HG03060 (cell line): Measurements from ENCODE around the gene RCOR1.
A peak's percentile ranks its signal among the peaks of the same experiment; 100 is the strongest.
"Not testable (repeated sequence)": the region's sequence is repeated elsewhere in the genome, so short reads cannot be mapped to it uniquely, and the experiment has no call there.

ENCODE experiments used
- ATAC-seq: cut with Tn5 transposase; IDR thresholded peaks from one replicate; pipeline ENCODE4 v1.9.1; 2021; ENCODE audit warnings: low read depth, moderate number of reproducible peaks; ENCODE audit not compliant: unreplicated experiment

The RCOR1 gene

DNA sequence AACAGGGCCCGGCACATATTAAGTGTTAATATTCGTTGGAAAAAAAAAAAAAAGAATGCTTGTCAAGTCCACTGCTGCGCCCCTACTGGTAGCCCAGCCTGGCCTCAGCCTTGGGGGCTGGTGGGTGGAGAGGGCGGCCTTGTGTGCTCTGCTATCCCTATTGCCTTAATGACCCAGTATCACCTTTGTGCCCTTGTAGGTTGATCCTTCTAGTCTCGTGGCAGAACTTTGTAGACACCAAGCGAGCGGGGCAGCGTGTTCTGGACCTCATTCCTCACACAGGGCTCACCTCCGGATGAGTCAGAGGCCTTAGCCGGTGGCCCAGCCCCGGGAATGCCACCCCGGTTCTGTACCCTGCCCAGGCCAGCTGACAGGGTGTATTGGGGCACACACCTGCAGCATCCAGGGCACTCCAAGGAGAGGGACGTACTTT is 1.8 kb upstream of the RCOR1 start:
- no peak for ATAC-seq

DNA sequence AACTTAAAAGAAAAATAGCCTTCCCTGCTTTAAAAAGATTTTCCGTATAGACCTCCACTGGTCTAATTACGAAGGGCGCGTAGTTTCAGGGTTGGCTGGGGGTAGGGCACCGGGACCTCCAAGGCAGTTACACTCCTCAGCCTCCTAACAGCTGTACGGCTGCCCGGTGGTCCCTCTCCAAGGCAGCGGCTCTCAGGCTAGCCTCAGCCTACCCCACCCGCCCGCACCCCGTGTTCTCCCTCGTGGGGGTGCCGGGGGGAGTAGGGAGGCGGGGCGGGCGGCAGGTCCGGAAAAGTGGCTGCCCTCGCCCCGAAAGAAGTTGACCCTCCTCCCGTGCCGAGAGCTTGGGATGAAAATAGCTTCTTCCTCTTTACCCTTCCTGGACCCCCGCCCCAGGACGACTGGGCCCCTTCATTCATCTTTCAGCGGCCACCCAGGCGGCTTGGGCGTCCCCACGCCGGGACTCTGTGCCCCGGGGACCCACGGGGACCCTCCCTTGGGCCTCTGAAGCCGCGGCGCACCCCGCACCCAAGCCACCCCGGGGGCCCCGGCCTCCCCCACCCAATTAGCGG is 991 bp upstream of the RCOR1 start:
- ATAC-seq: no peak

DNA sequence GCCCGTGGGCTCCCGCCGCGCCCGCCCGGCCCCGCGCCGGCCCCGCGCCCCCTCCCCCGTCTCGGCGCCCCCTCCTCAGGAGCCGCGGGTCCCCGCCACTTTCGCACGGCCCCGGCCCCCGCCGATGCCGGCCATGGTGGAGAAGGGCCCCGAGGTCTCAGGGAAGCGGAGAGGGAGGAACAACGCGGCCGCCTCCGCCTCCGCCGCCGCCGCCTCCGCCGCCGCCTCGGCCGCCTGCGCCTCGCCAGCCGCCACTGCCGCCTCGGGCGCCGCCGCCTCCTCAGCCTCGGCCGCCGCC is 263 bp downstream of the RCOR1 start:
- no peak for ATAC-seq

DNA sequence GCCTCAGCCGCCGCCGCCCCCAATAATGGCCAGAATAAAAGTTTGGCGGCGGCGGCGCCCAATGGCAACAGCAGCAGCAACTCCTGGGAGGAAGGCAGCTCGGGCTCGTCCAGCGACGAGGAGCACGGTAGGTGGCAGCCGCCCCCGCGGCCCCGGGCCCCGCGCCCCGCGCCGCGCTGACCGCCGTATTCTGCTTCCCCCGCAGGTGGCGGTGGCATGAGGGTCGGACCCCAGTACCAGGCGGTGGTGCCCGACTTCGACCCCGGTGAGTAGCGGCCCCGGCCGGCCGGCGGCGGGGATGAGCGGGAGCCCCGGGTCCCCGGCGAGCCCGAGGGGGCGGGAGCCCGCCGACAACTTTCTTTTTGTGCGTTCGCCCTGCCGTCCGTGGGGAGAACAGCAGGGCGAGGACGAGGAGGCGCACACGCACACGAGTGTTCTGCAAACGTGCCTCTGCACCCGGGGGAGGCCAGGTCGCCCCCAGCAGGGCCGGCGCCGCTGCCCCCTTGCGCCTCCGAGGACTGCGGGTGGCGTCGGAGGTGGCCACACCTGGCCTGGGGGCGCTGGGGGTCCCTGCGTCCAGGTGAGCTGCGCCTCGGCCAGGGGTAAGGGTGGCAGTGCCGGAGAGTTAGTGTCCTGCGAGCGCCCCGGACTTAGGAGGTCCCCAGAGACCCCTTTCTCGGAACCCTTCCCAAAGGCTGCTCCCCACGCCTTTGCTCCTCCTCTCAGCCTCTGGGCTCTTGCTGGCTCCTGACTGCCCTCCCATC is 794 bp downstream of the RCOR1 start:
- ATAC-seq: no peak

DNA sequence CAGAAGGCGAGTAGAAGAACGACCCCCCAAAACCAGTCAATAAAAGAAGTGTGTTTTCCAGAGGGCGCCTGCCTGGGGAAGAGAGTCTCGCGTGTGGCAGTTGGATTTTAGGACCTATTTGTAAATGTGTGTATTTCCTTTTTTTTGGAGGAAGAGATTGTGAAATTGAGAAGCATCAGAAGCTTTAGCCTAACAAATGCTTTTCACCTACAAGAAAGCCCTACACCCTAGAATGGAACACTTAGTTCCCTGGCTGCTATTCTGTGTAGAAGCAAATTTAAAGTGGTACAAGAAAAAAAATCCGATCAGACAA is 1.3 kb downstream of the RCOR1 start:
- no peak for ATAC-seq

DNA sequence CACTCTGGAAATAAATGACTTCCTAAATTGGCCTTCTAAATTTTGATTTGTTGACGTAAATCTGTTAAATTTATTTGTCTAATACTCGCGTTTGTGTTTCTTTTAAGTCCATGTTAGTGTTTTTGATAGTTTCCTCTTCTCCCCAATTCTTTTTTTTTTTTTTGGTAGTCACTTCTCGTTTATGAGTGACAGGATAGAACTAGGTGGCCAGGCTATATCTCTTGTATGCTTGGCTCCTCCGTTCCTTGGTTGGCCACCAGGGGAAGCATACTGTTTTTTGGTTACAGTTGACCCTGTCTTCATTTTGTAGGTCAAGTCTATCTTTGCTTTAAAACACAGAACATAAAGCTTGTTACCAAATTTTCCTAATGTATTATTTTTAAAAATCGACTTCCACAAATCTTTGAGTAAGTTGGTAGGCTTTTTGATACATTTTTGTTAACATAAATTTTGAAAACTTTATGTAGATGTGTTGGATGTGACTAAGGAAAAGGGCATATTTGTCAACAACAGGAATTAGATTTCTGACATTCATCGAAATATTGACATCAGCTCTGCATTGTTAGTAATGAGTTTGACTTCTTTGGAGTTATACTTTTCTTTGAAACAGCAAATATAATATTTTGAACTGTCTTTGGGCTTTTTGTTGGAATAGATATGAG is 2.2 kb downstream of the RCOR1 start:
- ATAC-seq: no peak

DNA sequence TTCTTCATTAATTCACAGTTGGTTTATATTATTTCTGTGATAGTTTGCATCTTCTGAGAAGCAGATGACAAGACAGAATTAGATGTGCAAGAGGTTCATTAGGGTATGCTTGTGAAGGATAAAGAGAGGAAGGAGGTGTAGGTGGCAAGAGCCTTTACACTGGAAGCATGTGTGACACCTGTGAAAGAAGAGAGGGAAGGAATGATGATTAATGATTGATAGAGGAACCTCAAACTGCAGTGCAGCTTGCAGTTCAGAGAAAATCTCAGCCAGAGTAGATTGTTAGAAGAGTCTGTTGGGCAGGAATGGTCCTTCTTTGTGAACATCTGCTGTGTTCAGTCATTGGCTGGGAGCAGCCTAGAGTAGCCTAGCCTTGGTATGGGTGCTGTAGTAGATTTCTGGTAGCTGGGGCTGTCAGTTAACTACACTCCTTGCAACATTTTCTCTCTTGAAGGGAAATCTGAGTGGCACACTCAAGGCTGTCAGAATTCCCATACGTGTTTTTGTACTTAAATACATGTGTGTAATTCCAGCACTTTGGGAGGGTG is 9.0 kb downstream of the RCOR1 start:
- ATAC-seq: no peak

DNA sequence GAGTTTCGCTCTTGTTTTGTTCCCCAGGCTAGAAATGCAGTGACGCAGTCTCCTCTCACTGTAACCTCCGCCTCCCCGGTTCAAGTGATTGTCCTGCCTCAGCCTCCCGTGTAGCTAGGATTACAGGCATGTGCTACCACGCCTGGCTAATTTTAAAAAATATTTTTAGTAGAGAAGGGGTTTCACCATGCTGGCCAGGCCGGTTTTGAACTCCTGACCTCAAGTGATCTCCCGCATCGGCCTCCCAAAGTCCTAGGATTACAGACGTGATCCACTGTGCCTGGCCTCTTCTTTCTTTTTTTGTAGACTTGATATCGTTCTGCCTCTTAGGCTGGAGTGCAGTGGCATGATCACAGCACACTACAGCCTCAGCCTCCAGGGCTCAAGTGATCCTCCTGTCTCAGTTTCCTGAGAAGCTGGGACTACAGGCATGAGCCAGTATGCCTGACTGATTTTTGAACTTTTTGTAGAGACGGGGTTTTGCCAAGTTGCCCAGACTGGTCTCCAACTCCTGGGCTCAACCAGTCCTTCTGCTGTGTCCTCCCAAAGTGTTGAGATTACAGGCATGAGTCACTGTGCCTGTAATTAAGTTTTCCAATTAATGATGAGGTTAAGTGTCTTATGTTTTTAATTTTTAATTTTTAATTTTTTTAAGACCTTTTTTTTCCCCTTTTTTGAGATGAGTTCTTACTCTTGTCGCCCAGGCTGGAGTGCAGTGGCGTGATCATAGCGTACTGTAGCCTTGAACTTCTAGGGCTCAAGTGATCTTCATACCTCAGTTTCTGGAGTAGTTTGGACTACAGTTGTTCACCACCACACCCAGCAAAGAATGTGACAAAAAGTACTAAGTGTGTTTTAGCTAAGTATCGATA is 10.2 kb downstream of the RCOR1 start:
- no peak for ATAC-seq

DNA sequence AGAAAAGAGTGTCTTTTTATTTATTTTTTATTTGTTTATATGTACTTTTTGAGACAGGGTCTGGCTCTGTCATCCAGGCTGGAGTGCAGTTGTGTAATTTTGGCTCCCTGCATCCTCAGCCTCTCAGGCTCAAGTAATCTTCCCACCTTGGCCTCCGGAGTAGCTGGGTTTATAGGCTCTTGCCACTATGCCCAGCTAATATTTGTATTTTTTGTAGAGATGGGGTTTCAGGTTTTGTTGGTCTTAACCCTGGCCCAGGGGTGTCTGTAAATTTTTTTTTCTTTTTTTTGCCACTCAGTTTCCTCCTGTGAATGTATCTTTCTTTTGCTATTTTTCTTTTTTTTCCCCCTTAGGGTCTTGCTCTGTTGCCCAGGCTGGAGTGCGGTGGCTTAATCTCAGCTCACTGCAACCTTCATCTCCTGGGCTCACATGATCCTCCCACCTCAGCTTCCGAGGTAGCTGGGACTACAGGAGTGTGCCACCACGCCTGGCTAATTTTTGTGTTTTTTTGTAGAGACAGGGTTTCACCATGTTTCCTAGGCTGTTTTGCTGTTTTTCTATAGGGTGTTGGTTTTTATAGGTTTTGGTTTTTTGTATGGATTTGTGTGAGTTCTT is 11.0 kb downstream of the RCOR1 start:
- no peak for ATAC-seq

DNA sequence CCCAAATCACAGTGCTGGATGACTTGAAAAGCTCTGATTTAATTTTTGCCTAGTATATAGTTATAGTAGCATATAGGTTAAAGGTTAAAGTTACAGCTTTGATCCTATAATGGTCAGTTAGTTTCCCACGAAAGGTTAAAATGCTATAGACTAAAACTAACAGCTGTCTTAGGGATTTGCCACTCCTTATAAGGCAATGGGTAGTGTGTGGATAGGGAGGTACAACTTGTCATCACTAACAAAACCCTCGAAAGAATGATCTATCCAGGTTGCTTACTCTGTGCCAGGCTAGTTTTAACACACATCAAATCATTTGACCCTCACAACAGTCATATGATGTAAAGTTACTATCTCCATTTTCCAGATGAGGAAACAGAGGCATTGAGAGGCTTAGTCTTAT is 11.7 kb downstream of the RCOR1 start:
- no peak for ATAC-seq

DNA sequence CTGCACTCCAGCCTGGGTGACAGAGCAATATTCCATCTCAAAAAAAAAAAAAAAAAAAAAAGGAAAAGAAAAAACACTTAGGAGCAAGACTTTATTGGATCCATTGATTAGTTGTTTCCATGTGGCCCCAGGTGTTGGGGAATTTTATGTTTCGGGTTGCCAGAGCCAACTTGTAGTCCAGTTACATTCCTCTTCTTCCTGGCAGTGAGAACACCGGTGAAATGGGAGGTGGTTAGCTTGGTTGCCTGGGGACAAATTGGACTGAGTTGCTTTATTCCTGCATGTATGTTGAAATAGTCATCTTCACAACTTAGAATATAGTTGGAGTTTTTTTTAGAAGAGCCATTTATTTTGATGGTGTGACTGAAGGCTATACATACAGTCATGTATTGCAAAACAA is 12.6 kb downstream of the RCOR1 start:
- ATAC-seq: no peak

DNA sequence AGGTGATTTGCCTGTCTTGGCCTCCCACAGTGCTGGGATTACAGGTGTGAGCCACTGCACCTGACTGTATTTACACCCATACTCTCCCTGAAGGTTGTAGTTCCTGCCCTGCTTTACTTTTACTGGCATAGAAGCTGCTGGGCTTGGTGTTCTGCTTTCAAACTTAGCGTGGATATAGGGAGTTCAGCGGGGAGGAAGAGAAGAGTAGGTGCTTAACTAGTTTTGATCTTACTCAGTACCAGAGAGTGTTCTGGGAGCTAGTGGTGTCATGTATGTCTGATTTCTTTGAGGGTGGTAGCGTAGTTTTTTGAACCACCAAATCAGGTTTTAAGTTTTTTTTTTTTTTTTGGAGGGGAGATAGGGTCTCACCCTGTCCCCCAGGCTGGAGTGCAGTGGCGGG is 13.8 kb downstream of the RCOR1 start:
- ATAC-seq: no peak

DNA sequence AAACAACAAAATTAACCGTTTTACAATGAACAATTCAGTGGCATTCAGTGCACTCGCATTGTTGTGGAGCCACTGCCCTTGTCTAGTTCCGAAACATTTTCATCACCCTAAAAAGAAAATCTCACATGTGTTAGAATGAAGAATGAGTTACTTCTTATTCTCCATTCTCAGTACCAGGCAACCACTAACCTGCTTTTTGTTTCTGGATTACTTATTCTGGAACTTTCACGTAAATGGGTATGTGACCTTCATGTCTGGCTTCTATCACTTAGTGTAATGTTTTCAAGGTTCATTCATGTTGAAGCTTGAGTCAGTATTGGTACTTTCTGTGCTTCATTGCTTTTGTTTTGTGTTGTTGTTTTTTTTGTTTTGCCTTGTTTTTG is 15.6 kb downstream of the RCOR1 start:
- ATAC-seq: peak; percentile 53

DNA sequence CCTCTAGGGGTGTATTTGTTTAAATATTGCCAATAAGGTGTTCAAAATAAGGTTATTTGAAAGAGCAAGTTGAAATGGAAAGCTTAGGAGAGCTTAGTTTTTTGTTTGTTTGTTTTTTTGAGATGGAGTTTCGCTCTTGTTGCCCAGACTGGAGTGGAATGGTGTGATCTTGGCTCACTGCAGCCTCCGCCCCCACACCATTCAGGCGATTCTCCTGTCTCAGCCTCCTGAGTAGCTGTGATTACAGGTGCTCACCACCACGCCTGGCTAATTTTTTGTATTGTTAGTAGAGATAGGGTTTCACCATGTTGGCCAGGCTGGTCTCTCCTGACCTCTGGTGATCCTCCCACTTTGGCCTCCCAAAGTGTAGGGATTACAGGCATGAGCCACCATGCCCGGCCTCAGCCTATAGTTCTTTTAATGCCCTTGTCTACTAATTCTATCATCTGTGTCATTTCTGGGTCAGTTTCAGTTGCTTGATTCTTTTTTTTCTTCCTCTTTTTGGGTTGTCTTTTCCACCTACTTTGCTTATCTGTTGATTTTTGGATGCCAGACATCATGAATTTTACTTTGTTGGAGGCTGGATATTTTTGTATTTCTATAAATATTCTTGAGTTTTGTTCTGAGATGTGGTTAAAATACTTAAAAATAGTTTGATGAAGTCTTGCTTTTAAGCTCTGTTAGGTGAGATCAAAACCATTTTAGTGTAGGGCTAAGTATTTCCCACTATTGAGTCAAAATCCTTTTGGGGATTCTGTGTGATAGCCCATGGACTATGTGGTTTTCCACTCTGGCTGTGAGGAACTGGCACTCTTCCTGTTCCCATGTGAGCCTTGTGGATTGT is 18.7 kb downstream of the RCOR1 start:
- no peak for ATAC-seq

DNA sequence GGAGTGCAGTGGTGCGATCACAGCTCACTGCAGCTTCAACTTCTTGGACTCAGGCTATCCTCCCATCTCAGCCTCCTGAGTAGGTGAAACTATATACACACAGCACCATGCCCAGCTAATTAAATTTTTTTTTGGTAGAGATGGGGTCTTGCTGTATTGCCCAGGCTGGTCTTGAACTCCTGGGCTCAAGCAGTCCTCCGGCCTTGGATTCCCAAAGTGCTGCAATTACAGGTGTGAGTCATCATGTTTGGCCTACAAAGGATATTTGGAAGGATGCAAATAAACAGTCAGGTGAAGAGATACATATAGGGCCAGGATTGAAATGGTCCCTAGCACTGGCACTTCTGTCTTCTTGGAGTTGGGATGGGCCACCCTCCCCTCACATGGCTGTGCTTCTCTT is 23.9 kb downstream of the RCOR1 start:
- no peak for ATAC-seq

DNA sequence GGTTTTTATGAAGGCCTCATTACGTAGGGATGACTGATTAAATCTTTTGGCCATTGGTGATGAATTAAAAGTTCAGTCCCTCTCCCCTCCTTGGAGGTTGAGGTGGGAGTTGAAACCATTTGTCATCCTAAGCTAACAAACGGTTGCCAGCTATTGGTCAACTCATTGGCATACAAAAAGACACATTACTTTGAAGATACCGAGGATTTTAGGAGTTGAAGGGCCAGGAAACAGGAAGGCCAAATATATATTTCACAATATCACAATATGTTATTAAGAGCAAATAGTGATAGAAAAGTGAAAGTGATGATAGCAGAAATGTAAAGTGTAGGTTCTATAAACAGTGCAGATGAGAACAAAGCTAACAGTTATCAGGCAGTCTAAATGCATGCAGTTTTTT is 24.4 kb downstream of the RCOR1 start:
- no peak for ATAC-seq

DNA sequence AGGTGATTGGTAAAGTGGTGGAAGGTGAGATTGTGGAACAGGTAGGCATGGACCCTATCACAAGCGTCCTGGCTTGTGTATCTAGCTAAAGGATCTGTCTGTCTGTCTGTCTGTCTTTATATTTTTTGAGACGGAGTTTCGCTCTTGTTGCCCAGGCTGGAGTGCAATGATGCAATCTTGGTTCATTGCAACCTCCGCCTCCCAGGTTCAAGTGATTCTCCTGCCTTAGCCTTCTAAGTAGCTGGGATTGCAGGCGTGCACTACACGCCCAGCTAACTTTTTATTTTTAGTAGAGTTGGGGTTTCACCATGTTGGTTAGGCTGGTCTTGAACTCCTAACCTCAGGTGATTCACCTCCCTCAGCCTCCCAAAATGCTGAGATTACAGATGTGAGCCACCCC is 26.6 kb downstream of the RCOR1 start:
- ATAC-seq: not testable (repeated sequence)

DNA sequence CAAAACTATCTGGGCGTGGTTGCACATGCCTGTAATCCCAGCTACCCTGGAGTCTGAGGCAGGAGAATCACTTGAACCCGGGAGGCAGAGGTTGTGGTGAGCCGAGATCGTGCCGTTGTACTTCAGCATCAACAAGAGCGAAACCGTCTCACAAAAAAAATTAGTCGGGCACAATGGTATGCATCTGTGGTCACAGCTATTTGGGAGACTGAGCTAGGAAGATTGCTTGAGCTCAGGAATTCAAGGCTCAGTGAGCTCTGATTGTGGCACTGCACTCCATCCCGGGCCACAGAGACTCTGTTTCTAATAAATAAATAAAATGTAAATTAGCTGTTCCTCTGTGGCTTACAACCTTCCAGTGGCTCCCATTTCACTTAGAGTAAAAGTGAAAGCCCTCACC is 28.0 kb downstream of the RCOR1 start:
- no peak for ATAC-seq

DNA sequence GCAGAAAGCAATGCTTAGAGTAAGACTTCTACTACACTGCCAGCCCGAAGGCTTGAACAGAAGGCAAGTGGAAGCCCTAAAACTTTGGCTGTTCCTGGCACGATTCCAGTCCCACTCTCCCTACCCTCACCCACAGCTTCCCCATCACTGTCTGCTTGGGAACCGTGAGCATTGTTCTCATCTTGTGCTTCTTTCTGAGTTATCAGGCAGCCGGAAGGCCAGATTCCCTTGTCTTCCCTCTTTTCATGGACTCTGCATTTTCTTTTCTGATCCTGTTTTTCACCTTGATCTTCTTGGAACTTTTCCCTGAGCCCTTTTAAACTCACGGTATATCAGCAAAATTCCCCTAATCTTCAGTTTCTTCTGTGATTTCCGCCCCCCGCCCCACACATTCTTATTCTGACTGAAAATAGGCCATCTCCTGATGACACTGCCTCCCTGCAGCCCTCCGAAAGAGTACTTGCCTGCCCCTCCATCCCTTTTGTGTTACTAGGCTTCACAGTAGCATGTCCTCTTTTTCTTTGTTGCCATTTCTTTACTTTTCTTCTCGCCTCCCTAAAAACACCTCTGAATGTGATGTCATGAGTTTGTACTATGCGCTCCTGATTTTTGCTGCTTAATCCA is 29.9 kb downstream of the RCOR1 start:
- no peak for ATAC-seq
